HL-60/S4 treated with retinoic acid at 250 ng/mL for 4 days and 3 days (cell line): ENCODE results near the gene STX7.

ENCODE experiments used
- in situ Hi-C: fragments of 300-500 bp; cut with MboI; formaldehyde crosslinking; loops from 2 replicates; pipeline ENCODE4 v1.7.0; 2022; ENCODE audit warnings: low sequenced_read_pairs

STX7 gene

DNA sequence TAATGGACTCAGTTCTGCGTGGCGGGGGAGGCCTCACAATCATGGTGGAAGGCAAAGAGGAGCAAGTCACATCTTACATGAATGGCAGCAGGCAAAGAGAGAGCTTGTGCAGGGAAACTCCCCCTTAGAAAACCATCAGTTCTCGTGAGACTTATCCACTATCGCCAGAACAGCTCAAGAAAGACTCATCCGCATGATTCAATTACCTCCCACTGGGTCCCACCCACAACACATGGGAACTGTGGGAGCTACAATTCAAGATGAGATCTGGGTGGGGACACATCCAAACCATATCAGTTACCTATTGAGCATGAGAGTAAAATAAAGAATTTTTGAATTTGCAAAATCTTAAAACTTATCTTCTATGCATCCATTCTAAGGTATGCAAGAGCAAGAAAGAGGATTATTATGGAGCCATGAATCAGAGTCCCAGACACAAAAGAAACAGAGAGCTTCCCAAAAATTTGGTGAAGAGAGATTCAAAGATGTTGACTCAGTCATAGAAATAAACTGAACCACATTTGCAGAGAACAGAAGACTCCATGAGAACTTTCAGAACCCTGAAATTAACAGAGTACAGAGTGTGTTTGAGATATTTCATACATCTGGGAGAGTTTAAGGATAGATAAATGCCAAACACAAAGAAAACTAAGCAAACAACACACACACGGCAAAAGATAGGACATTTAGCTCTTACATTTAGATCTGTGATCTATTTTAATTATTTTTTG is 94.5 kb downstream of the STX7 start:
- in situ Hi-C loops = no loop called here

DNA sequence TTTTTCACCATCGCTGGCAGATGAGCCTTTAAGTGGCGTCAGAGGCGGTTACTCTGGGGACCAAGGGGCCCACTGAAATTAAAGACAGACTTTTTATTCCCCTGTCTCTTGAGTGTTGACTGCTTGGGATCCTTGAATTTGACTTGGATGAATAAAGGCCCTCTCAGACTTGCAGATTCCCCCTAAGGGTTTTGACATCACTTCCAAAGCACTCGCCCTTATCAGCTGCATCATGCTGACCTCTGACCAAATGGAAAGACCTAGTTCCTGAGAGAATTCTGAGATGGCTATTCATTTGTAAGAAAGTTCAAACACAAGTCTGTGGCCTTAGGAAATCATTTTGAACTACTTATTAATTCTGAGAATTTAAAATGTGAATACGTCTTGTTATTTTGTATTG is 98.2 kb downstream of the STX7 start:
- in situ Hi-C loops = no loop called here

DNA sequence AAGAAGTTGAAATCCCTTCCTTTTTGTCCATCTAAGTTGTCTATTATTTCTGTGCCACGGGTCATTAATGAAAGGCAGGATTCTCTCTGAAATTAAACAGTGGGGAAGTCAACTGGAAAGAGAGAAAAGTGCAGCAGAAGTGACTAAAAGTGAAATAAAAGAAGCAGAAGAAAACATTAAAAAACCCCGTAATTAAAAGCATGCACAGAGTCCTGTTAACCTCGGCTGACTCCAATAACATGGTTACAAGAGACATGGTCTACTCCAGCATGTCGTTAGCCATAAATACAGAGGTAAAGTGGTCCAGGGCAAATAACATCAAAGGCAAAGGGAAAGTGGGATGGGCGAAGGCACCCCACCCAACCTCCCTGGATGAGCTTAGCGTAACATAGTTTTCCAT is 98.6 kb downstream of the STX7 start:
- in situ Hi-C loops = no loop called here

DNA sequence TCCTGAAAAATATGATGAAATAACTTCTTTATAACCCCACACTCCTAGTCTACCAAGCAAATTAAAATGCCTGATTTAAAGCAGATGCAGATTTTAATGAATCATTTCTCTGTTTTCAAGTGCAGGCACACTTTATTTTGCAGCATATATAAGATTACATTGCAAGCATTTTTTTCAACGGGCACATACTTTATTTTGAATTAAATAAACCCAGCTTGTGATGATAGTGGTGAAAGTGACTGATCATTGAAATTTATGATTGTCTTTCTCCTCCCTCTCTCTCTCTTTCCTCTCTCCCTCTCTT is 99.5 kb downstream of the STX7 start:
- in situ Hi-C loops = no loop called here

DNA sequence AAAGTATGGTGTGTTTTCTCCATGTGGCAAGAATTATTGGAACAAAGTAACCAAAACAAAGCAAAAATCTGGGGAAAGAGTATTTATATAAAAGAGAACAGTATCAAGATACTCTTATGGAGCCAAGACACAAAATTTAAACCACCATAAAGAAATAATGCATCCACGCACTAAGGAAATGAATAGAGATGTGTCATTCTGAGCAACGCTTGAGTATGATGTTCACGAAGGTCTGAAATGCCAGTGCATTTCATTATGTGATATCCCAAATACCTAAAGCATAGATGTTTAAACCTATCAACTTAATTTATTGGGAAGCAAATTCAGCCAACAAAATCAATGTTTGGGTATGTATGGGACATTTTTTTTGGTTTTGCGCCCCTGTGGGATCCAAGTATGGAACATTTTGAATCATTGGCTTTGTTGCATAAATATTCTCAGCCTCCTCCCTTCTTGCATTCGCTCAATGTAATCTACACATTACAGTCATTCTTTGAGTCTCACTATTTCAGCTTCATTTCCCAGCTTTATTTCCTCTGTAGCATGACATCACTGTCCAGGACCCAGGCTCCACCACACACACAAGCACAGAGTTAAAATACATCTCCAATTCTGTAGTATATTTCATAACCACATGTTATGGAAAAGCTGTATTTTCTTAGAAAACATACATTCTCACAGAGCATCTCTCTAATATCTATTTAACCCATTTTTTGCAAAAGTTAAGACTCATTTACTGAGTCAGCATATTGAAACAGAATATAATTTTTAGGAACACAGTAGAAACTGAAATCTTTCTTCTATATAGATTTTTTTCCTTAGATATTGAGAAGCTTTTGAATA is 100.0 kb downstream of the STX7 start:
- in situ Hi-C loops = no loop called here

DNA sequence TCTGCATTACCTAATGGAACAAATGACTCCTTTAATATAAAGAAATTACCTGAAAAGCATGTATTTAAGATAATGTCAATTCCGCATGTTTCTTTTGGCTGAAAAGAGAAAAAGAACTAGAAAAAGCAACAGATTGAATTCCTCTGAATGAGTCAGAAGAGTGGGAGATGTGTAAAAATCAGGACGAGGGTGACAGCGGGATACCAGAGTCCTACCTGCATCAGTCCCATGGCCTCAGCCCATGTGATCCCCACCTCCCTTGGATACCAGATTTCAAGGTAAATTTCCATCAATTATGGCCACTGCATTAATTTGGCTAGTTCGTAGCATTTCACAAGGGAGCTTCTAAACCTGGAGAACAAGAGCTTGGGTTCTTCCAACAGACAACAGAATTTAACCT is 101.6 kb downstream of the STX7 start:
- in situ Hi-C loops = no loop called here

DNA sequence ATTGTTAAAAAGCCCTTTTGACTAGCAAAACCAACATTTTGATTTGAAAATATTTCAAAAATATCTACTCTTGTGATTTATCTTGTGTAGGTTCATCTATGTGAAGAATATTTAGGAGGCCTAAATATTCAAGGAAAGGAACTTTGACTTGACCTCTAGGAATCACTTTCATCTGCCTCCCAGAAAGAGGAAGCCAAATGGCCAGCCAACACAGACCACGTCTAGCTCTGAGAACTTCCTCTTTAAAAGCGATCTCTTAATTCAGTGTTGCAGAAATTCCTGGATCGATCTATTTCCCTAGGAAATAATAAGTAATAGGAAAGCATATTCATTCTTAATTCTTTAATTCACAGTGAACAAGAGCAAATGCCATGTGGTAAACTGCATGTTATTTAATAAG is 102.1 kb downstream of the STX7 start:
- in situ Hi-C loops = no loop called here

DNA sequence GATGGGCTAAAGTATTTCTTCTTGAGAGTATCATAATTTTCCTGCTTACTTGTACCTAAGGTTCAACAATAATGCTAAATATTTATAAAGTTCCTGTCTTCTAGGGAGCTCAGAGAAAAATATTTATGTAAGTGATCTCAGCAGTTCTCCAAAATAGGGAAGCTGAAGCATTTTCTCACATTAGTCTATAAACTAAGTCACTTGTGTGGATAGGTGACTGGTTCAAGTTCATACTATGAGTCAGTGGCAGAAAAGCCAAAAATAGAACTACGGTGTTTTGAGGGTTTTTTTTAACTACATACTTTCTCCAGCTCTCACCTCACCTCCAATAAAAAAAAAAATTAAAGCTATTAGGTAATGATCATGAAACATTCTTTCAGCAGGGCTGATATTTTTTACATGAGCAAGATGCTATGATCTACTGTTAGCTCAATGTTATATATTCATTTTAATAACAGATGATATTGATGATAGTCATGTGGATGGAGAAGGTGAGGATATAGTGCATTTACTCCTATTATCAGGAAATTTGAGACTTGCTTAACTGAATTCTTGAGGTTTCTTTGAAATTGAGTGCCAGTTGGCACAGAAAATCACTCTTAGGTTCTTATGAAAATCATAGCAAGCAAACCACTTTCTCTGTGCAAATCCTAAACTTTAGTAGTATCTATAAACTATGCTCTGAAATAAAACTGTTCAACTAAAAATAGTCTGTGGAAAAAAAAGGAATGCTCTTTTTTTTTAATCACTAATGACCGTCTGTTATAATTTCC is 107.6 kb downstream of the STX7 start:
- in situ Hi-C loops = no loop called here

DNA sequence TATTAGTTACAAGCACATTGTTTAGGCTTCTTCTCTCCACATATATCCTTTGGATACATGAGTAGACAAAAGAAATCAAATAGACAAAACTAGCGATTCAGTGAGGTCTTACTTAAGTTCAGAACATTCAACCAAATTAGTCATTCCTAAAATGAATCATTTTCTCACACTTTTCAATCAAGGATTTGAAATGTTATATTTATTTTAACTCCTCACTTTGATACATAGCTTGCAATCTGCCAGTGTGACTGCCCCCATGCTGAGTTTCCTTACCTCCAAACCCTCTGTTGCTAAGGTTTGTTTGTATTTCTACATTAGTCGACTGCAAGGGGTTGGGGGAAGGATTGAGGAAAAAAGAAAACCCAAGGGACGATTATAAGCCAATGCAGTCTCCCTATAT is 108.2 kb downstream of the STX7 start:
- in situ Hi-C loops = no loop called here

DNA sequence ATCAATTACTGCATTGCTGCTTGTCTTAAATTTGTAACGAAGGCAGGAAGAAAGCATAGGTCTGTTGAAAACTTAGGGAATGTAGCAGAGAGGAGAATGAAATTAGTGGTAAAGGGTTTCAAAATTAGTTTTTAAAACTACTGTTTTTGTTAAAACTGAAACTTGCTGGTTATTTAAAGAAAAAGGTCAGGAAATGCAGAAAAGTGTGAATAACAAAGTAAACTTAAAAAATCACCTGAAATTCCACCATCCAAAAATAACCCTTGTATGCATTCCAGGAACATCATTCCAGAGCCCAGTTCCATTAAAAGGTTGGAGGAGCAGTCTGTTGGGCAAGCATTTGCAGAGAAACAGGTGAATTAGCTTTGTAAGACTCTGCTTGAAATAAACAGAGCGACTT is 108.6 kb downstream of the STX7 start:
- in situ Hi-C loops = no loop called here

DNA sequence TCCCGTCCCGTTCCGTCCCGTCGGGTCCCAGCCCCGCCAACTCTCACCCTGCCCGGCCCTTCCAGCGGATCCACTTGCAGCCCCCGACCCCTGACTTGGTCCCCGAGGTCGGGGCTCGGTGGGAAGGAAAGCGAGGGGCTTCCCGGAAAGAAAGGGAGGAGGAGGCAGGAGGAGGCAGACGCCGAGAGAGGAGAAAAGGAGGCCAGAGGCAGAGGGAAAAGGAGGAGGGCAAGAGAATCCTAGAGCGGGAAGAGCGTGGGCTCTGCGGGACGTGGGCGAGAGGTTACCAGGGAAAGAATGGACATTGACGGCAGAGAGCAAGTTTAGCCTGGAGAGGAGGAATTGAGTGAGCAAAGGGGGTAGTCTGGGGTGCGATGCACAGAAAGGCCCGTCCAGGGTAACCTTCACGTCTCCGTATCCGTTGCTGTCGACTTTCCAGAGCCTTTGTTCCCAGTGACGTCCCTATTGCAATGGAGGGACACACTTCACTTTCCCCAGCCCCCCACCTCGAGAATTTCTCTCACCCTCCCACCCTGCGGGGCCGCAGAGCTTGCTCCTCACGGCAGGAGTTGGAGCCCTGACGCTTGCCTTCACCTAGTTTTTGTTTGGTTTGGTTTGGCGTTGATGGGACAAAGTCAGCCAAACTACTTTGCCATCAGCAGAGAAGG is 111.2 kb downstream of the STX7 start:
- in situ Hi-C loops = no loop called here

DNA sequence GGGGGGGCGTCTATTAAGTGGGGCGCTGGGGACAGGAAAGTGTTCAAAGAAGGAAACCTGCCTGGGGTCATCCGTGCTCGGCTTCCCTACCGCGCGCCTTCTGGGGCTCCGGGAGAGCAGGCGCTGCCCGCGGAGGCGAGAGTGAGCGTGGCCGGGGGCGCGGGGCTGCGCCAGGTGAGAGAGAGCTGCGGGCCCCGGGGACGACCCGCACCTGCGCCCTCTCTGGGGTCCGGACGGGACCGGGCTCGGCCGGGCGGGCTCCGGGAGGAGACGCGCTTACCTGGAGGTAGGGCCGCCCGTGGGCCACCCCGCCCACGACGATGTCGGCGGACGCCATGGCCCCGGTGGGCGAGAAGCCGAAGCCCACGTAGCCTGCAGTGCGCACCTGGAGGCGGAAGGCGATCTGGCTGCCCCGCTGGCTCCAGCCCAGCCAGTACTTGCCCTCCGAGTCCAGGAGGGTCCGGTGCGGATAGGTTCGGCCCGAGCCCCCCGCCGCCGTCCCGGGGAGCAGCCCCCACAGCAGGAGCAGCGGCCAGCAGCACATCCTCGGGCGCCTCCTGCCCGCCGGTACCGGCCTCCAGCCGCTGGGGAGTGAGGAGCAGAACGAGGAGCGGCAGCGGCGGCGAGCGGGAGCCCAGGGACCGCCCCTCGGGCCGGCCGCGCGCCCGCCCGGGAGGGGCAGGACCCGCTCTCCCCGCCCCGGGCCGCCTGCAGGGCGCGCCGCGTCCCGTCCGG is 111.9 kb downstream of the STX7 start, which contains the start of gene MOXD1:
TSS of gene MOXD1 (minus strand) at position 593 of the 735 bp plus-strand sequence. CDS start at position 544, 49 bp downstream.
- in situ Hi-C loops = no loop called here

DNA sequence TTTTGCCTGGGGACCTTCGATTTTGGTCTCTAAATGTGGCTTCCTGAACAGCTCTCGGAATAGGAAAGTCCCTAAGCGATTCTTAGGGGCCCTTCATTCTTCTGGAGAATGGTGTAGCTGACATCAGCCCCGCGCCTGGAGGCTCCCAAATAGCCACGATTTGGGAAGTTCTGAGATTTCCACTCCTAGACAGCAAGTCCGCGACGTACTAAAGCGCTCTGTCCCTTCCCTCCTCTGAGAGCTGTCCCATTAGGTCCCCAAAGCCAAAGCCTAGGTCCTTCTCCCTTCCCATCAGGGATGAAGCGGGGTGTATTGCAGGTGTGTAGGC is 112.4 kb downstream of the STX7 start:
- in situ Hi-C loops = no loop called here

DNA sequence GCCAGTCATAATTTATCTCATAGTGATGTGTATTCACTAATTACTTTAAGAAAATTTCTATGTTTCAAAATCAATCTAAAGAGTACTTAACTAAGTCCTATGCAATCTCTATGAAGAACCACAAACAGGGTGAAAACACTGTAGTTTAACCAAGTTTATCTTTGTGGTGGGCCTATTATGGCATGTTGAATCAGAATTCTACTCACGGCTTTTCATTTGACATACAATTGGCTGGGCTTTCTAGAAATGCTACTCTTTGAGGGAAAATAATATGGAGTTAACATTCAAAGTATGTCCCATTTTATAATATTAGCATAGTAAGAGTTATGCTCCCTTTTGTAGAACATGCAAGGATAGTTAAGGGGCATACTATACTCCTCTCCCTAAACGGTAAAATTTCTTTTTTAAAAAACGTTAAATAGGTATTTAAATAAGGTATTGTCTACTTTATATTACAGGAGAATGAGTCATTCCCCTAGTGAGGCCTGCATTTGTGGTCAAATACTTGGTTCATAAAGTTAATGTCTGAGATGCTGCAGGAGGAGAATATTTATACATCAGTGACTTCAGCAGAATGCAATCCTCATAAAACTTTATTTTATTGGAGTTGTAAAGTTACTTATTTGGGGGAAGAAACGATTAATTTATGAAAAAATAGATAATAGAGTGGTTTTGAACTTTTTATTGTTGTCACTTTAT is 113.4 kb downstream of the STX7 start:
- in situ Hi-C loops = no loop called here
